ENCODE data around the gene IFNB1.

IFNB1 gene

DNA sequence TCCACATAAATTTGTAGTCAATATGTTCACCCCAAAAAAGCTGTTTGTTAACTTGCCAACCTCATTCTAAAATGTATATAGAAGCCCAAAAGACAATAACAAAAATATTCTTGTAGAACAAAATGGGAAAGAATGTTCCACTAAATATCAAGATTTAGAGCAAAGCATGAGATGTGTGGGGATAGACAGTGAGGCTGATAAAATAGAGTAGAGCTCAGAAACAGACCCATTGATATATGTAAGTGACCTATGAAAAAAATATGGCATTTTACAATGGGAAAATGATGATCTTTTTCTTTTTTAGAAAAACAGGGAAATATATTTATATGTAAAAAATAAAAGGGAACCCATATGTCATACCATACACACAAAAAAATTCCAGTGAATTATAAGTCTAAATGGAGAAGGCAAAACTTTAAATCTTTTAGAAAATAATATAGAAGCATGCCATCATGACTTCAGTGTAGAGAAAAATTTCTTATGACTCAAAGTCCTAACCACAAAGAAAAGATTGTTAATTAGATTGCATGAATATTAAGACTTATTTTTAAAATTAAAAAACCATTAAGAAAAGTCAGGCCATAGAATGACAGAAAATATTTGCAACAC, 6.6 kb upstream of the IFNB1 start:
- DNase-seq = no peak
- H3K4me1 Mint-ChIP-seq = peaks cover 3 to 6% of the 10 kb centered on the region in 2 donors
- H3K4me3 Mint-ChIP-seq = no peak overlapping the region
- no peak for ATAC-seq (replicated peaks)
- peaks cover 0 to 3% of the 10 kb centered on the region in 2 donors for H3K9me3 Mint-ChIP-seq
- no peaks in the 10 kb centered on the region for H3K36me3 Mint-ChIP-seq
- no peaks in the 10 kb centered on the region for H3K27me3 Mint-ChIP-seq
- no peak overlapping the region for H3K27ac Mint-ChIP-seq

DNA sequence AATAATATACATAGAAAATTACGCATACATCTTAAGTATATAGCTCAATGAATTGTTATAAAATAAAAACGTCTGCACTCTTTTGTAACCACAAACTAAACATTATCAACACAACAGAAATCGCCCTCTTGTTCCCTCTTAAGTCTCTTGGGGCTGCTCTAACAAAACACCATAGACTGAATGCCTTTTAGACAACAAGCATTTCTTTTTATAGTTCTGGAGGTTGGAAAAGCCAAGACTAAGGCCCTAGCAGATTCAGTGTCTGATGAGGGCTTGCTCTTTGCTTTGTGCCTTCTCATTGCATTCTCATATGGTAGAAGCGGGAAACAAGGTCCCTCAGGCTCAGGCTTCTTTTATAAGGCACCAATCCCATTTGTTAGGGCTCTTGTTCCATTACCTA, 4.9 kb upstream of the IFNB1 start:
- Mint-ChIP-seq H3K27ac (no peak overlapping the region), H3K4me3 (no peak overlapping the region)
- no peak for ATAC-seq (replicated peaks)

GRCh38 chr9:21081999-21082398, 4.3 kb upstream of the IFNB1 start:
- Mint-ChIP-seq H3K9me3 (peaks cover 0 to 3% of the 10 kb centered on the region in 2 donors), H3K27ac (no peak overlapping the region), H3K27me3 (no peaks in the 10 kb centered on the region), H3K36me3 (no peaks in the 10 kb centered on the region), H3K4me1 (peaks cover 3 to 6% of the 10 kb centered on the region in 2 donors), H3K4me3 (no peak overlapping the region)
- no peak for DNase-seq
- no peak for ATAC-seq (replicated peaks)

More for the DNA sequence above, 4.9 kb upstream of the IFNB1 start:
- no peaks in the 10 kb centered on the region for H3K27me3 Mint-ChIP-seq
- peaks cover 0 to 3% of the 10 kb centered on the region in 2 donors for H3K9me3 Mint-ChIP-seq
- peaks cover 3 to 6% of the 10 kb centered on the region in 2 donors for H3K4me1 Mint-ChIP-seq
- DNase-seq = no peak
- no peaks in the 10 kb centered on the region for H3K36me3 Mint-ChIP-seq

DNA sequence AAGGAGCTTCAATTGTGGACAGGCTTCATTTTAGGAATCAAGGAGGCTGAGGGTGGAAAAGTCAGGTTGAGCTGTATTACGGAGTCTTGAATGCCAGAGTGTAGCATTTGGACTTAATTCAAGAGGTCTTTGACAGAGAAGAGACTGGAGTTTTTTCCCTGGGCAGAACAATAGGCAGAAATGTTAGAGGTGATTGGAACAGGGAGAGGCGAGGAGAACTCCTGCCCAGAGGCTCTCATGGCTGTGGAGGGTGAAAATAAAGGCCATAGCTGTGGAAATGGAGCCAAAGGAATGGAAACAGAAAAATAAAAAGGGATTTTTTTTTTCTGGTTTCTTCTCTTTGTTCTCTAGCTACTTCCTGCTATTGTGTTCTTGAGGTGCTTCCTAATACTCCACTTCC, 3.7 kb upstream of the IFNB1 start:
- ATAC-seq (replicated peaks) (no peak), DNase-seq (no peak)
- Mint-ChIP-seq H3K27me3 (no peaks in the 10 kb centered on the region), H3K36me3 (no peaks in the 10 kb centered on the region), H3K27ac (no peak overlapping the region), H3K9me3 (peaks cover 0 to 3% of the 10 kb centered on the region in 2 donors), H3K4me3 (no peak overlapping the region), H3K4me1 (peaks cover 3 to 6% of the 10 kb centered on the region in 2 donors)

DNA sequence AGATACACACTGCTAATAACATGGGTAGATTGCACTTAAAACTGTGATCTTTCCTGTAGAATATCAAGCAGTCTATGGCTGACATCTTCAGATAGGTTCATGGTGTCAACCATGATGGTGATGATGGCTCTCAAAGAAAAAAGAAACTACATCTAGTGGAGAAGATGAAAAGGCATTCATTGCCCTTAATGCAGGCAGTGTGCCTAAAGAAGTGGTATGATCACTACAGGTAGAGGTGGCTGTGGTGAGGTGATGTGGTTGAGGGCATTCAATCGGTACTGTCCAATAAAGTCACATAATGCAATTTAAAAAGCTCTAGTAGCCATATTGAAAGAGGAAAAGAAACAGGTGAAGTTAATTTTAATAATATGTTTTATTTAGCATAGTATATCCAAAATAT, 3.1 kb upstream of the IFNB1 start:
- Mint-ChIP-seq H3K27me3 (no peaks in the 10 kb centered on the region), H3K36me3 (no peaks in the 10 kb centered on the region), H3K4me1 (peaks cover 3 to 6% of the 10 kb centered on the region in 2 donors), H3K4me3 (no peak overlapping the region), H3K27ac (no peak overlapping the region), H3K9me3 (peaks cover 0 to 3% of the 10 kb centered on the region in 2 donors)
- DNase-seq (no peak), ATAC-seq (replicated peaks) (no peak)

DNA sequence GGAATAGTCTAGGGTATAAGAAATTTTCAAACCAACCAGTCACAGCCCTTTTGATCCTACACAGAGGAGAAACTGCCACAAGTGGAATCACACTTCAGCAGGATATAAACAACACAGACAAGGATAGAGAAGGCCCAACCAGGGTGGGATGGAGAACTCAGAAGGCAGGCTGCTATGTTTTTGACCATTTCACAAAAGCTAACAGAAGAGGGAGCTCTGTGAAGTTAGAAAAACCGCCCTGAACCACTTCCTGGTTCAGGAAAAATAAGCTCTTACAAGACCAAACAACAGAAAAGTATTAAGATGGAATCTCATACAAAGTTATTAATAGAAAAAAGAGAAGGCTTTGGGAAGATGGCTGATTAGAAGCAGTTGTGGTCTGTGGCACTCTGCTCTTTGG, 960 bp upstream of the IFNB1 start:
- no peaks in the 10 kb centered on the region for H3K36me3 Mint-ChIP-seq
- no peak for ATAC-seq (replicated peaks)

GRCh38 chr9:21075484-21075883, 2.3 kb downstream of the IFNB1 start:
- DNase-seq (no peak), ATAC-seq (replicated peaks) (no peak)
- Mint-ChIP-seq H3K27ac (no peak overlapping the region), H3K4me3 (no peak overlapping the region), H3K4me1 (no peaks in the 10 kb centered on the region), H3K9me3 (peaks cover 0 to 3% of the 10 kb centered on the region in 2 donors), H3K27me3 (no peaks in the 10 kb centered on the region), H3K36me3 (no peaks in the 10 kb centered on the region)

More for the DNA sequence above, 960 bp upstream of the IFNB1 start:
- Mint-ChIP-seq H3K27me3 (no peaks in the 10 kb centered on the region), H3K9me3 (peaks cover 0 to 3% of the 10 kb centered on the region in 2 donors), H3K4me1 (peaks cover 3 to 6% of the 10 kb centered on the region in 2 donors), H3K4me3 (no peak overlapping the region), H3K27ac (no peak overlapping the region)
- no peak for DNase-seq

- ATAC-seq (replicated peaks) (no peak), DNase-seq (no peak)
- Mint-ChIP-seq H3K4me1 (no peaks in the 10 kb centered on the region), H3K4me3 (no peak overlapping the region), H3K27me3 (no peaks in the 10 kb centered on the region), H3K9me3 (no peaks in the 10 kb centered on the region), H3K27ac (no peak overlapping the region), H3K36me3 (no peaks in the 10 kb centered on the region)
Observed at GRCh38 chr9:21070906-21071305, 6.8 kb downstream of the IFNB1 start.

DNA sequence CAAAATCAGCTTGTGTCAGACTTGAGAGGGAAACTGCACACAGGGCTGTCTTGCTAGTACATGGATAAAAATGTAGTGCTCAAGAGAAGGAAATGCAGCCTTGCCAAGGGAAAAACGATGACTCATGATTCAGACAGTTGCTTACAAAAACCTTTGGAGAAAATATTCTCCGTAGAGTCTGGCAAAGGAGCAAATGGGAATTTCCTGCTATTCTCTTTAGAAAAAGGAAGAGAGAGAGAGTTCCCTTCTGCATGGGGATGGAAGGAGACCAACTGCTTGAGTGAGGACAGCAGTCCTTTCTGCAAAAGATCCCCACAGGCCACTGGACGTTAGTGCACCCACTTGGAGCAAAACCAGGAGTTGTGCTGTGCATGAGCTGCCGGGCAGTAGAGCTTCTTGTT, 7.6 kb downstream of the IFNB1 start:
- no peak for ATAC-seq (replicated peaks)
- H3K27ac Mint-ChIP-seq = no peak overlapping the region

GRCh38 chr9:21060919-21061561, 16.7 kb downstream of the IFNB1 start:
- H3K27ac Mint-ChIP-seq = peak overlapping the region; percentile 3
- ATAC-seq (replicated peaks) = no peak

More for the DNA sequence above, 7.6 kb downstream of the IFNB1 start:
- Mint-ChIP-seq H3K27me3 (no peaks in the 10 kb centered on the region), H3K36me3 (no peaks in the 10 kb centered on the region), H3K9me3 (no peaks in the 10 kb centered on the region), H3K4me3 (no peak overlapping the region), H3K4me1 (no peaks in the 10 kb centered on the region)
- DNase-seq = no peak

DNA sequence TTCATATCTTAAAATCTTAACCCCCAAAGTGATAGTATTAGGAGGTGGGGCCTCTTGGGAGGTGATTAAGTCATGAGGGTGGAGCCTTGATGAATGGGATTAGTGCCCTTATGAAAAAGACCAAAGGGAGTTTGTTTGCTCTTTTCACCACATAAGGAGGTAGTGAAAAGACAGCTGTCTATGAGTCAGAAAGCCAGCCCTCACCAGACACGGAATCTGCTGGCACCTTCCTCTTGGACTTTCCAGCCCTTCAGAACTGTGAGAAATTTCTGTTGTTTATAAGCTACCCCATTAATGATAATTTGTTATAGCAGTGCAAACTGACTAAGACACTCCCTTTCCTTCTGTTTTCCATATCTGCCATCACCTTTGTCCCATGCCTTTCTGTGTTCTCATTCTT, 20.8 kb downstream of the IFNB1 start:
- H3K36me3 Mint-ChIP-seq = no peaks in the 10 kb centered on the region
- no peak overlapping the region for H3K27ac Mint-ChIP-seq
- no peaks in the 10 kb centered on the region for H3K27me3 Mint-ChIP-seq
- DNase-seq = no peak
- no peak overlapping the region for H3K4me3 Mint-ChIP-seq
- H3K4me1 Mint-ChIP-seq = peaks cover 3 to 12% of the 10 kb centered on the region in 2 donors
- H3K9me3 Mint-ChIP-seq = peaks cover 3 to 4% of the 10 kb centered on the region in 2 donors
- ATAC-seq (replicated peaks) = no peak

More at GRCh38 chr9:21060919-21061561, 16.7 kb downstream of the IFNB1 start:
- Mint-ChIP-seq H3K36me3 (no peaks in the 10 kb centered on the region), H3K9me3 (peaks cover 2 to 4% of the 10 kb centered on the region in 2 donors), H3K27me3 (no peaks in the 10 kb centered on the region), H3K4me3 (no peak overlapping the region), H3K4me1 (peaks cover 3 to 12% of the 10 kb centered on the region in 2 donors)
- DNase-seq = no peak

- ATAC-seq (replicated peaks) = no peak
- no peak overlapping the region for H3K27ac Mint-ChIP-seq
Observed at GRCh38 chr9:21053851-21054250, 23.9 kb downstream of the IFNB1 start.

DNA sequence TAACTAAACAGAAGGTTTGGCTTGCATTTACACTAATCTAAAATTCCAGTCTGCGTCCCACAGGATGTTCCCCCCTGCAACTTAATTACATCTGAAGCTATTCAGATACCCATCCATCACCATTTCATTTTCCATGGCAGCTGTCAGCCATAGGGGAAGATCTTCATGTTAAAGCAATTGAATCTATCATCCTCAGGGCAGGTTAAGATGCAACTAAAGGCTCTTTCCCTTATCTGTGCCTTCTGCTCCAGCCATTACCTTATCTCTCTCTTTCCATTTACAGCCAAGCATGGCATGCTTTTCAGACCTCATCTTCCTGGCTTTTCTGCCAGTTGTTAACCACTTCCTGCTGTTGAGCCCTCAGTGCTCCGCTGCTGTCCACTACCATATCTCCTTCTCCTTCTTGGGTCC, 30.5 kb downstream of the IFNB1 start:
- DNase-seq (no peak), ATAC-seq (replicated peaks) (no peak)
- Mint-ChIP-seq H3K36me3 (no peaks in the 10 kb centered on the region), H3K9me3 (peaks cover 0 to 2% of the 10 kb centered on the region in 2 donors), H3K4me3 (no peak overlapping the region), H3K4me1 (peaks cover 0 to 6% of the 10 kb centered on the region in 2 donors), H3K27ac (no peak overlapping the region), H3K27me3 (peaks cover 0 to 4% of the 10 kb centered on the region in 2 donors)

More at GRCh38 chr9:21053851-21054250, 23.9 kb downstream of the IFNB1 start:
- Mint-ChIP-seq H3K9me3 (peaks cover 3 to 4% of the 10 kb centered on the region in 2 donors), H3K4me1 (peaks cover 0 to 2% of the 10 kb centered on the region in 2 donors), H3K4me3 (no peak overlapping the region), H3K27me3 (peaks cover 0 to 4% of the 10 kb centered on the region in 2 donors), H3K36me3 (no peaks in the 10 kb centered on the region)
- DNase-seq = no peak

DNA sequence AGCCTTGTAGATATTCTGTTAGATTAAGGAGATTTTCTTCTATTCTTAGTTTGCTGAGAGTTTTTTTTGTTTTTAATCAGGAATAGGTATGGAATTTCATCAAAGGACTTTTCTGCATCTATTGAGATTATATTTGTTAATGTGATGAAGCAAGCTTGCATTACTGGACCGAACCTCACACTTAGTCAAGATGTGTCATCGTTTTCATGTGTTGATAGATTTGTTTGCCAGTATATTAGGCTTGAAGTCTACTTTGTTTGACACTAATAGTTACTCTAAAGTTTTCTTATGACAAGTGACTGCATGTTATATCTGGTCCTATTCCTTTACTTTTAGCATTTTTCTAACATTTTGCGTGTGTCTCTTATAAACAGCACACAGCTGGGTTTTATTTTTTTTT, 33.9 kb downstream of the IFNB1 start:
- no peak for DNase-seq
- H3K27ac Mint-ChIP-seq = no peak overlapping the region
- no peaks in the 10 kb centered on the region for H3K27me3 Mint-ChIP-seq
- no peak overlapping the region for H3K4me3 Mint-ChIP-seq
- H3K4me1 Mint-ChIP-seq = peaks cover 0 to 4% of the 10 kb centered on the region in 2 donors
- no peaks in the 10 kb centered on the region for H3K36me3 Mint-ChIP-seq
- peaks cover 0 to 2% of the 10 kb centered on the region in 2 donors for H3K9me3 Mint-ChIP-seq
- ATAC-seq (replicated peaks) = no peak

DNA sequence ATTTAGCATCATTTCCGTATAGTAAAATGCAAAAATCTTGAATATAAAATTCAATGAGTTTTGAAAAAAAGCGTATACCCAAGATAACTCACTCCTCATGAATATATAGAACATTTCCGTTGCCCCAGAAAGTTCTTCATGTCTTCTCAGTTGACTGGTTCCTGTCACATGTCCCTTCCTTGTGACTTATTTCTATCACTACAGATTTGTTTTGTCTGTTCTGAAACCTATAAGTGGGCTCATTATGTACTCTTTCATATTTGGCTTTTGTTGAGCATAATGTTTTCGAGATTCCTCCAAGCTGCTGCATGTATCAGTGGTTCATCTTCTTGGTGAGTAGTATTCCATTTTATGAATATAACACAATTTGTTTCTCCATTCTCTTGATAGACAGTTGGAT, 35.3 kb downstream of the IFNB1 start:
- Mint-ChIP-seq H3K27me3 (no peaks in the 10 kb centered on the region), H3K36me3 (no peaks in the 10 kb centered on the region), H3K4me3 (no peak overlapping the region), H3K27ac (no peak overlapping the region), H3K4me1 (peaks cover 0 to 3% of the 10 kb centered on the region in 2 donors), H3K9me3 (peaks cover 0 to 2% of the 10 kb centered on the region in 2 donors)
- ATAC-seq (replicated peaks) = no peak
- no peak for DNase-seq
